NCI-H187 treated with DMSO at 0.1 percent for 48 hours (cell line): Measurements from ENCODE around the gene NAA35.
"Not testable (repeated sequence)": the region's sequence is repeated elsewhere in the genome, so short reads cannot be mapped to it uniquely, and the experiment has no call there.

Experiments used
- DNase-seq: peaks from one replicate; lab custom pipeline; 2025; lab: John Stamatoyannopoulos, UW

The NAA35 gene

GRCh38 chr9:86034863-86035734 lies 94.2 kb downstream of the NAA35 start:
- no peak for DNase-seq

DNA sequence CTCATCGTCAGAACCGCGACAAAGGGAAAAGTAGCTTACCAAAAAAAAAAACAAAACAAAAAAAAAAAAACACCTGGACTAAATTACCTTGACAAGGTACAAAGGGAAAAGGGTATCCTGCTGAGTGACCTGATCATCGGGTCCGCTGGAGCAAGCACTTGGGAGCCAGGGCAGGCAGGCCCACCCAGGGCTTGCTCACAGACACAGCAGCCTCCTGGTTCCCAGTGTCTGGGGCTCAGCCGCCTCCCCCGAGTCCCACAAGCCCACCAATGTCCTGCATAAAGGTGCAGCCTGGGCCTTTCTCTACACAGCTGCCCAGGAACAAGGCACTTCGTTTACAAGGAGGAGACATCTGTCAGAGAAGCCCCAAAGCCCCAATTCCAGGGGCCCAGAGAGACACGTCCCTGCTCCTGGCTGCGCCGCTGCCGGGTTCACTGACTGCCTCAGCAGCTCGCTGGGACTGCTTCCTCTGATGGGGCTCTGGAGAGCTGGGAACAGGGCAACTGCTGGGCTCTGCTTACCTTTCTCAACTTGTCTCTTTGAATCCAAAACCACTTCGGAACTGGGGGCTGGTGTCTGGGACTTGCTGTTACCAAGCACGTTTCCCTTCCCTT lies 95.0 kb downstream of the NAA35 start:
- DNase-seq: no peak

DNA sequence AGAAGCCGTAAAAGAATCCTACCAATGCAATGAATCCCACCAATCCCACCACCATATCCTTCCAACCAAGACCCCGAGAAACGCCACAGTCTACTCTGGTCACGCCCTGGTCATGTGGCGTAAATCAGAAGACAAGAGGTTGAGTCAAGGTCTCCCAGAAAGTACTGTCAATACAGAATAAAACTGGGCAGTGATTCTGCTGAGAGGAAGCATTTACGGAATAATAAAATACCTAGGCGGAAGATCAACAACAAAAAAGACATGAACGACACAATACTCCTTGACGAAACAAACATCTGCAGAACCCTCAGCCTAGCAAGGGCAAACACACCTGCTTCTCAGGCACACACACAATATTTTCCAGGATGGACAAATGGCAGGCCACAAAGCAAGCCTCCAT lies 95.6 kb downstream of the NAA35 start:
- no peak for DNase-seq

DNA sequence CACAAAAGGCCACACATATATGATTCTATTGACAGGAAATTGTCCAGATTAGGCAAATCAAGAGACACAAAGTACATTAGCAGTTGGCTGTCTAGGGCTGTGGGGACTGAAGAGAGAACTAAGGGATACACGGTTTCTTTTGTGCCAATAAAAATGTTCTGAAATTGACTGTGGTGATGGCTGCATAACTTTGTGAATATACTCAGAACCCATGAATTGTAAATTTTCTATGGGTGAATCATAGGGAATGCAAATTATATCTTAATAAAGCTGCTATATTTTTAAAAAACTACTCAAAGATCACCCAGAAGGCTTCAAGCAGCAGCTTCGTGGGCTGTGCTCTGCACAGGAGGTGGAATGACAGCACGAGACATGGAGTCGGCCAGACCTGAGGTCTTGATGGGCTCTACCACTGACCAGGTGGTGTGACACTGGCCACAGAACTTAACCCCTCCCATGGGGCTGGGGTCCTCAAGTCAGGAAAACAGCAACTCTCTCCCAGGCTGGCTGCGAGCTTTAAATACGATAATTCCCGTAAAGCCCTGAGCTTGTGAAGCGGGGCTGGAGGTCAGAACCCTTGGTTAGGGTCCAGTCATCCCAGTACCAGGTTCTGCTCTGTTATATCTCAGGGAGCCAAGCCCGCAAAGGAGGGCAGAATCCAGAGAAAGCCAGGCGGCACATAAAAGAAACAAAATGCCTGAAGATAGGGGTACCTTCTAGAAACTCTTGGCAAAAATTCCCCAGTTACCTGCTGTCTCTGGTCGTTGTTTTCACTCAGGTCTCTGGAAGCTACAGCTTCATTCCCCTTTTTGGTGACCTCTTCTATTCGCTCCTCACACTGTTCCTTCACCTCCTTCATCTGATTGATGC lies 99.3 kb downstream of the NAA35 start:
- no peak for DNase-seq

- no peak for DNase-seq
Observed at GRCh38 chr9:86040861-86041155, 99.9 kb downstream of the NAA35 start.

- no peak for DNase-seq
Observed at GRCh38 chr9:86041311-86041741, 100.4 kb downstream of the NAA35 start.

DNA sequence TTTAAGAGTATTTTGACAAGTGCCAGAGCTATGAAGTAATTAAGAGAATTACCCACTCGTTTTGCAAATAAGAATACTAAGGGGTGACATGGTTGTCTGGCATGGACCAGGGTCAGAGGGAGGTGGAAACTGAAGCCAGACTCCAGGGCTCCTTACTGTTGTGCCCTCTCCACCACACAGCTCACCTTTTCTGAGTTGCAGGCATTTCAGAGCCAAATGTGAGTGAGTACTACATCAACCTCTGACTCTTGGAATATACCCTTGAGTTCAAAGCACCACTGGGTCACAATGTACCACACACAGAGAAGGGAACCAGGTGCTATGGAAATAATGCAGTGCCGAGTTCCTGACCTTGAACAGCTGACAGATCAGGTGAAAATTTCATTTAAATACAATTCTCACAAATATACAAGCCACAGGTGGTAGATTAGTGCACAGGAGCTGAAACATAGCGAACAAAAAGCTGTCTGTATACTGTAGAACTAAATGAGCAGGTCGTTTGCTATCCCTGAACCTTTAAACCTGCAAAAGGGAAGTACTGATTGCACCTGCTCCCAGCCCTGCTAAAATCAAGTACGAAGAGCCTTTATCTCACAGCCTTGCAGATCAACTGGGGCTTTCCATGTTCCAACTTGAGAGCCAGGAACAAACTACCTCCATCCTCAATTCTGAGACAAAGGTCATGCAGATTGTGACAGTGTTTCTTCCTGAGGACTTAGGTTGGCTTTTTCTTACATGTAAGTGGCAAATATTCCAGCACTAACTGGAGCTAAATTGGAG lies 101.4 kb downstream of the NAA35 start:
- DNase-seq: no peak

GRCh38 chr9:86043586-86043985 lies 102.6 kb downstream of the NAA35 start:
- no peak for DNase-seq

- no peak for DNase-seq
Observed at GRCh38 chr9:86043999-86044398, 103.1 kb downstream of the NAA35 start.

GRCh38 chr9:86045654-86046053 lies 104.7 kb downstream of the NAA35 start:
- DNase-seq: no peak

DNA sequence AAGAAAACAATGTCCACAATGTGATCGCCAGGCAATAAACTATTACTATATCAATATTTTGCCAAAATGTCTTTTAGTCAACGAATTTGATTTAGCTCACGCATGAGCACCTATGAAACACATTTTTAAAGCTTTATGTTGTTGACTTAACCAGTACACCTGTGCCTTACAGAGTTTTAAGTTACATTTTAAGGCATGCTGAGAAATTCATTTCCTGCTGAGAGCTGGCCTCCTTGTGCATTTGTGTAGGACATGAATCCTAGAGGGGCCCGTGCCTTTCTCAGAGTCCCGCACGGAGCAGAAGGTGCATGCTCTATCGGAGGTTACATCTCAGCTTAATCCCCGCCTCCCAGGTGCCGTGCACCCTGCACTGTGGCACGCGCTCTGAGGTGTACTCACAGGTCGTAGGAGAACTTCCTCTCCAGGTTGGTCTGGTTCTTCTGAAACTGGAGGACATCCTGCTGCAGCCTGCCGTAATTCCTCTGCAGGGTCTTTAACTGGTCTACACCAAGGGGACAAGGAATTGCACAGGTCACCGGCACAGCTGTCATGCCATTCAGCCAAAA lies 105.2 kb downstream of the NAA35 start:
- no peak for DNase-seq

DNA sequence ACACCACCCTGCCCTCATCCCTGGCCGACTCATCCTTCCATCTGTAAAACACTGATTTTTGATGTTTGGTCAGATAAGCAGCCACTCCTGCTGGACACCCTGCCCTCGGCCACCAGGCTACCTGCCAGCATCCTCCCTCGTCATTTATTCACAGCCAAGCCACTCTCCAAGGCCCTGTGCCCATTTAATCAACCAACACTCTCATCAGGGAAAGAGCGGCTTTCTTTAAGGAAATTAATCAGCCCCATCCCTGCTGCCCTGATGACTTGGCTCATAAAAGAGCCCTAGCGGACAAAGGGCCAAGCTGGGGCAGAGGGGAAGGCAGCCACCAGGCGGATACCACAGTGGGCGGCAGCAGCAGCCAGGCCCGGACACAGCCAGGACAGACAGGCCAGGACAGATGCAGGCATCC lies 106.0 kb downstream of the NAA35 start:
- DNase-seq: no peak

DNA sequence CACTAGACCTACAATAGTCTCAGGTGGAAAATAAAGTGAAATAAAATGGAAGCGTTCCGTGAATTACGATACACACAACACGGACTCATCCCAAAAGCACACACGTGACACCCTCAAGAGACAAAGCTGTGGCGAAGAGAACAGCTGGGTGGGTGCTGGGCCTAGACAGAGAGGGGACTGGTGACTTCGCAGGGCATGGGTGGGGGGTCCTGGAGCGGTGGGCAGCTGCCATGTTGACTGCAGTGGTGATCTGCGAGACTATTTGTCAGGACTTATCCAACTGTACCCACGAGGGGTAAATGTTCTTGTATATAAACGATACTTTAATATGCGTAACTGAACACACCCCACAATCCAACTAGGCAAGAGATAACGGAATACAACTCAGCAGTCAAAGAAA lies 106.4 kb downstream of the NAA35 start:
- no peak for DNase-seq

DNA sequence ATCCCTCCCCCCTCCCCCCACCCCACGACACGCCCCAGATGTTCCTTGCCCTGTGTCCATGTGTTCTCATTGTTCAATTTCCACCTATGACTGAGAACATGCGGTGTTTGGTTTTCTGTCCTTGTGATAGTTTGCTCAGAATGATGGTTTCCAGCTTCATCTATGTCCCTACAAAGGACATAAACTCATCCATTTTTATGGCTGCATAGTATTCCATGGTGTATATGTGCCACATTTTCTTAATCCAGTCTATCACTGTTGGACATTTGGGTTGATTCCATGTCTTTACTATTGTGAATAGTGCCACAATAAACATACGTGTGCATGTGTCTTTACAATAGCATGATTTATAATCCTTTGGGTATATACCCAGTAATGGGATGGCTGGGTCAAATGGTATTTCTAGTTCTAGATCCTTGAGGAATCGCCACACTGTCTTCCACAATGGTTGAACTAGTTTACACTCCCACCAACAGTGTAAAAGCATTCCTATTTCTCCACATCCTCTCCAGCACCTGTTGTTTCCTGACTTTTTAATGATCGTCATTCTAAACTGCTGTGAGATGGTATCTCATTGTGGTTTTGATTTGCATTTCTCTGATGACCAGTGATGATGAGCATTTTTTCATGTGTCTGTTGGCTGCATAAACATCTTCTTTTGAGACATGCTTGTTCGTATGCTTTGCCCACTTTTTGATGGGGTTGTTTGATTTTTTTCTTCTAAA lies 107.2 kb downstream of the NAA35 start:
- DNase-seq: not testable (repeated sequence)

GRCh38 chr9:86052556-86053468 lies 111.9 kb downstream of the NAA35 start:
- no peak for DNase-seq

GRCh38 chr9:86054695-86055094 lies 113.7 kb downstream of the NAA35 start:
- no peak for DNase-seq

DNA sequence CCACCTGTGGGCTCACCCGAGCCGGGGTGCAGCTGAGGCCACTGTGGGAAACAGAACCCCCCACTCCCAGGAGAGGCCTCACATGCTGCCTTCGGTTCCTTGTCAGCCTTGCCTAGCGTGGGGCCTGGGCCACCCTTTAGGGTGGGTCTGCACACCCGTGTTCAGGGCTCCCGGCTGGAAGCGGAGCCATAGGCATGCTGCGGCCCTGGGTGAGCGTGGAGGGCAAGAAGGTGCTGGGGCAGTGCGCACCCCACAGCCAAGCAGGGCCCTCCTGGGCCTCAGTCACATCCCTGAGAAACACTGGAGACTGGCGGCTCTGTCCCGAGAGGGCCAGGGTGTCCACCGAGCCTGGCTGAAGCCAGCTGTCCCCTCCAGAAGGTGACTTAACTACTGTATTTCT lies 116.5 kb downstream of the NAA35 start:
- DNase-seq: no peak

DNA sequence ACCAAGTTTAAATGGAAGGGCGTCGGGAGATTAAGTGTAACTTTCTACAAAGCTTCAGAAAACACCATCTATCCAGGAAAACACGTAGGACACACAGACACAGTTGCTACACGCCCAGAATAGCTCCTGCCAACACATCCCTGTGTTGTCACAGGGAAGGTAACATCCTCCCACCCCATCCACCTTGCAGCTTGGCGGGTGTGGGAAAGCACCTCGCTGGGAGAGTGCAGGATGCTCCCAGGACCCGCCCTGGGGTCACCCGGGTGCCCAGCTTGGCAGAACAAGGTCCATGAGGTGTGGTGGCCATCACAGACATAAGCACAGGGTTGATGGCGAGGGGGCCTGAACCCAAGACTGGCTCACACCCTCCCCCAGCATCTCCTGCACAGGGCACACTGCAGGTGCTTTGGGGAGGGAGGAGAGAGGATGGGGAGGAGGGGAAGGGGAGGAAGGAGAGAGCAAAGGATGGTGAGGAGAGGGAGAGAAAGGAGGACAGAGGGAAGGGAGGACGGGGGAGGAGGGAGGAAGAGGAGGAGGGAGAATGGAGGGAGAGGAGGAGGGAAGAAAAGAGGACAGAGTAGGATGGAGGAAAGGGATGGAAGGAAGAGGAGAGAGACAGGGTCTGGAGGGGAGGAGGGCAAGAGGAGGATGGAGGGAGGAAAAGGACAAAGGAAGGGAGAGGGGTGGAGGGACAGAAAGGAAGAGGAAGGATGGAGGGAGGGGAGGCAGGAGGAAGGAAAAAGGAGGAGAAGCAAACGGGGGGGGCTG lies 121.2 kb downstream of the NAA35 start:
- no peak for DNase-seq
